GM23248 (cell line): Measurements from ENCODE around the gene AGPAT3. TPM values are rescaled to one million over a fixed set of nuclear protein-coding genes. Genes with fewer than 3 reads are reported as not detected.

Experiments
- DNase-seq: peaks from one replicate; pipeline ENCODE4 v3.0.0-alpha.2; 2015
- H2AFZ ChIP-seq: fragments of 200-600 bp; sonication (generic); 2 replicates; pipeline ENCODE4 v1.6.1; 2016; ENCODE audit warnings: antibody characterized with exemption
- H3F3A ChIP-seq: fragments of 200-600 bp; sonication (generic); 2 replicates; pipeline ENCODE4 v1.6.1; 2016; ENCODE audit warnings: mild to moderate bottlenecking, antibody characterized with exemption, mixed run types; ENCODE audit not compliant: insufficient read depth
- H3K27ac ChIP-seq: fragments of 200-600 bp; sonication (generic); 2 replicates; pipeline ENCODE4 v1.5.1; 2016; ENCODE audit warnings: mild to moderate bottlenecking
- H3K27me3 ChIP-seq: fragments of 200-600 bp; sonication (generic); replicated peaks from 2 replicates; pipeline ENCODE4 v1.6.1; 2016; ENCODE audit warnings: mild to moderate bottlenecking; ENCODE audit not compliant: insufficient read depth
- H3K36me3 ChIP-seq: fragments of 200-600 bp; sonication (generic); 2 replicates; pipeline ENCODE4 v1.6.1; 2016; ENCODE audit warnings: low read depth, mild to moderate bottlenecking
- H3K4me1 ChIP-seq: fragments of 200-600 bp; sonication (generic); 2 replicates; pipeline ENCODE4 v1.6.1; 2016; ENCODE audit warnings: mild to moderate bottlenecking; ENCODE audit not compliant: insufficient read depth
- H3K4me2 ChIP-seq: fragments of 200-600 bp; sonication (generic); one replicate; pipeline ENCODE4 v1.6.1; 2016; ENCODE audit warnings: mild to moderate bottlenecking; ENCODE audit not compliant: unreplicated experiment
- H3K4me3 ChIP-seq: fragments of 200-600 bp; sonication (generic); 2 replicates; pipeline ENCODE4 v1.5.1; 2016; ENCODE audit warnings: mild to moderate bottlenecking
- H3K79me2 ChIP-seq: fragments of 200-600 bp; sonication (generic); 2 replicates; pipeline ENCODE4 v1.6.1; 2016; ENCODE audit warnings: mild to moderate bottlenecking; ENCODE audit not compliant: insufficient read depth
- H3K9ac ChIP-seq: fragments of 200-600 bp; sonication (generic); 2 replicates; pipeline ENCODE4 v1.6.1; 2016; ENCODE audit warnings: mild to moderate bottlenecking
- H3K9me2 ChIP-seq: fragments of 200-600 bp; sonication (generic); 2 replicates; pipeline ENCODE4 v1.6.1; 2016; ENCODE audit warnings: mixed run types, mild to moderate bottlenecking, moderate library complexity; ENCODE audit not compliant: insufficient read depth
- H3K9me3 ChIP-seq: fragments of 200-600 bp; sonication (generic); one replicate; pipeline ENCODE4 v1.6.1; 2017; ENCODE audit warnings: low read depth
- H4K20me1 ChIP-seq: fragments of 200-600 bp; sonication (generic); 2 replicates; pipeline ENCODE4 v1.6.0; 2016; ENCODE audit not compliant: insufficient read depth
- EZH2 ChIP-seq: fragments of 200-600 bp; sonication (generic); IDR thresholded peaks from 2 replicates; pipeline ENCODE4 v1.6.1; 2018; ENCODE audit warnings: antibody characterized with exemption, mild to moderate bottlenecking; ENCODE audit not compliant: insufficient read depth, poor library complexity, severe bottlenecking
- EZH2phosphoT487 ChIP-seq: fragments of 200-600 bp; sonication (generic); IDR thresholded peaks from 2 replicates; pipeline ENCODE4 v1.6.1; 2018; ENCODE audit warnings: antibody characterized with exemption, moderate library complexity, mild to moderate bottlenecking, low read depth; ENCODE audit not compliant: insufficient read depth
- WGBS, 2 experiments: methylation state at CpG; one replicate each; pipeline ENCODE4 v1.1.6; 2015 to 2017; ENCODE audit warnings: low lambda C conversion rate in 2 of 2, low coverage in 1 of 2; ENCODE audit errors: missing lambda C conversion rate in 2 of 2; 5-methylcytosine and 5-hydroxymethylcytosine counted together
- in situ Hi-C: fragments of 300-500 bp; cut with MboI; formaldehyde crosslinking; loops from 2 replicates; pipeline ENCODE4 v1.15.0; 2020
- polyA plus RNA-seq: library from polyadenylated mRNA; unstranded; fragments of >200 nt; fragmentation: Nextera tagmentation; extraction: Ambion mirVana; gene quantifications from 2 replicates; pipeline ENCODE4 v1.2.1, GENCODE V29; 2016
- total RNA-seq: library from RNA; depleted of rRNA; stranded (reverse); fragments of >200 nt; shearing (Covaris generic); gene quantifications from 2 replicates; pipeline ENCODE4 v1.2.3, GENCODE V29; 2014

AGPAT3 gene
- total and polyA plus RNA-seq, 2 experiments from 2014 or later = 12.3 to 29.3 TPM

DNA sequence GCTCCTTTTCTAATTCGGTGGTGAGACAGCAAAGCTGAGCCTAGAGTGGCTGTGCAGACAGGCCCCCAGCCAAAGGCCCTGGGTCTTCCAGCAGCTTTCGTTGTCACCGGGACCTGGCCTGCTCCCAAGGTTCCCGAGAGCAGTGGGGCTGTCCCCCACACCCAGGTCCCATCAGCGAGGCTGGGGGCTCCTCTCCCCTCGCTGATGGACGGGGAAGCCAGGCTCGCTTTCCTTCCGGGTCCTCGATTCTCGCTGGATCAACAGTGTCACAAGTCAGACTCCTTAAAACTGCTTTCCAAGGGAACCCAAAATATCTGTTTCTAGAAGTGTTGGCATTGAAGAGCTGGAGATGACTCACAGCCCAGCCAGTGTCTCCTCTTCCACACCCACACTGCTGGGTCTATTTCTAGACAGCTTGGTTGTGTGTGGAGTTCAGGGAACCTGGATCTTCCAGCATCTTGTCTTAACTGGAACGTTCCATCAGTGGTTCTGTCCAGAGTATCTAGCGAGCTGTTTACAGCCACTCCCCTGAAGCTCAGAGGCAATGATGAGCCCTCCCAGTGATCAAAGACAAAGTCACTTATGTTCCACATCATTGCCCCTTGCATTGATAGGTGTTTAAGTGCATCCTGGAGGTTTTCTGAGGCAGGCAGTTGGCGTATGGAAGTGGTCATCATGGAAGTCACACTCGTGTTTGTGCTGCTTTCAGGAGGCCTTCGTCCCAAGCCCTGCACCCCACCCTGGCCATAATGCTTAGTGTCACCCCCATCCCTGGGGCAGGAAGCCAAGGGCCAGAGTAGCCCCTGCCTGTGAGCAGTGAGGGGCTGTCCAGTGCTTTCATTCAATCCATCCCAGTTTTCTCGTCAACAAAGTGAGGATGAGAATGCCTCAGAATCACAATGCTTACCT is 40.4 kb upstream of the AGPAT3 start:
- peak; percentile 91 for DNase-seq
- no peak overlapping the region for H3K27ac ChIP-seq
- no peaks in the 10 kb centered on the region for H3K9me3 ChIP-seq
- peaks cover 8% of the 10 kb centered on the region; the same call in 1 of the 2 replicates for H3K4me1 ChIP-seq
- no peak overlapping the region; the same call in 1 of the 2 replicates for H3K9ac ChIP-seq
- H3F3A ChIP-seq = peaks cover 10% of the 10 kb centered on the region
- no peaks in the 10 kb centered on the region for H3K27me3 ChIP-seq
- WGBS, 2 experiments = 16 to 20% methylated on average over 17 of the region's 17 CpGs
- in situ Hi-C loops = loop anchor here (10.0 kb wide), 1 partner anchor 140 kb away; no protein-coding TSS in a partner anchor
- H4K20me1 ChIP-seq = no peaks in the 10 kb centered on the region
- H3K4me3 ChIP-seq = no peak overlapping the region
- H2AFZ ChIP-seq = 0 out of 2 replicates have a peak overlapping the region, but pooled peaks have one; percentile 63
- H3K36me3 ChIP-seq = no peaks in the 10 kb centered on the region
- H3K4me2 ChIP-seq = peak overlapping the region; percentile 14
- TF ChIP-seq EZH2 = no peak
- H3K9me2 ChIP-seq = no peaks in the 10 kb centered on the region
- H3K79me2 ChIP-seq = no peaks in the 10 kb centered on the region

DNA sequence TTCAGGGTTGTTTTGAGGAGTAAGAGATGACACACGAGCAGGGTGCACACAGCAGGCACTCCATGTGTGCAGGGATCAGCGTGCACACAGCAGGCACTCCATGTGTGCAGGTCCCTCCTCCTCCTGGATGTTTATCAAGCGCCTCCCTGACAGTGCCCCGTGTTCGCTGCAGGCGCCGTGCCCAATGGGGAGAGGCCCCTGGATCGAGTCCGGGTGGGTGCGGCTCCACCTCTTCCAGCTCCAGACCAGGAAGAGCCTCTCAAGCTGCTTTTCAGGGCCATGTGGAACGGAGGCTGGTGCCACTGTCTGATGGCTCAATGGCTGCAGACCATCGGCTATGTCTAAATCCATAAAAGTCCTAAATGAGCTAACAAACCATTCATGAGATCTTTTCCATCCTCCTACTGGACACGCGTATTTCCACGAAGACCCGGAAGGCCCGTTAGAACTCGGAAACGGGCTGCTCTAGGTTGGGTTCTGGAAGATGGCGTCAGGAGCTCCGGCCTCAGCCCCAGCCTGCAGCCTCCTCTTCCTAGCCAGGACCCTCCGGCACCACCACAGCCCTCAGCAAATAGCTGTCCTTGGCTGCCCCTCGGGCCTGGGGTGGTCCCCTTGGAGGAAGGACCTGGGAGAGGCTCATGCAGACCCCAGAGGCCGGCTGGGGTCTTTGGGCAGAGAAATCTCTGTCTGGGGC is 39.6 kb upstream of the AGPAT3 start:
- Histone ChIP-seq H3K79me2 (no peaks in the 10 kb centered on the region), H3K9me3 (no peaks in the 10 kb centered on the region), H3F3A (peaks cover 10% of the 10 kb centered on the region), H4K20me1 (no peaks in the 10 kb centered on the region), H3K27ac (no peak overlapping the region), H3K4me2 (no peak overlapping the region), H3K36me3 (no peaks in the 10 kb centered on the region), H2AFZ (no peak overlapping the region), H3K4me1 (peaks cover 8% of the 10 kb centered on the region; the same call in 1 of the 2 replicates), H3K4me3 (no peak overlapping the region), H3K9me2 (no peaks in the 10 kb centered on the region), H3K9ac (no peak overlapping the region), H3K27me3 (peaks cover under 1% of the 10 kb centered on the region; the same call in 1 of the 2 replicates)
- in situ Hi-C loops = loop anchor here (10.0 kb wide), 1 partner anchor 139 kb away; no protein-coding TSS in a partner anchor
- no peak for DNase-seq
- 58 to 62% methylated on average over 24 of the region's 24 CpGs for WGBS, 2 experiments
- no peak for TF ChIP-seq EZH2phosphoT487
- TF ChIP-seq EZH2 = no peak

GRCh38 chr21:43825936-43826622 is 38.9 kb upstream of the AGPAT3 start:
- 78 to 83% methylated on average over 30 to 31 of the region's 31 CpGs for WGBS, 2 experiments
- H3K9ac ChIP-seq = no peak overlapping the region
- no peak overlapping the region for H3K27ac ChIP-seq
- H3K4me3 ChIP-seq = no peak overlapping the region
- in situ Hi-C loops = loop anchor here (10.0 kb wide), 1 partner anchor 139 kb away; no protein-coding TSS in a partner anchor
- H3K9me3 ChIP-seq = no peaks in the 10 kb centered on the region
- TF ChIP-seq EZH2 = no peak
- no peak for TF ChIP-seq EZH2phosphoT487
- H3K27me3 ChIP-seq = peaks cover 7% of the 10 kb centered on the region; the same call in 1 of the 2 replicates
- H3K4me1 ChIP-seq = peaks cover 8% of the 10 kb centered on the region; the same call in 1 of the 2 replicates
- H3K36me3 ChIP-seq = no peaks in the 10 kb centered on the region
- no peak overlapping the region for H2AFZ ChIP-seq
- no peaks in the 10 kb centered on the region for H4K20me1 ChIP-seq
- no peak for DNase-seq
- no peak overlapping the region for H3K4me2 ChIP-seq
- no peaks in the 10 kb centered on the region for H3K79me2 ChIP-seq
- peaks cover 10% of the 10 kb centered on the region for H3F3A ChIP-seq
- no peaks in the 10 kb centered on the region for H3K9me2 ChIP-seq

- in situ Hi-C loops = loop anchor here (10.0 kb wide), 1 partner anchor 138 kb away; no protein-coding TSS in a partner anchor
- Histone ChIP-seq H3K36me3 (no peaks in the 10 kb centered on the region), H3K27ac (peak overlapping the region; percentile 45), H3K79me2 (no peaks in the 10 kb centered on the region), H3K9ac (peak overlapping the region; percentile 43; the same call in 1 of the 2 replicates), H3K4me2 (no peak overlapping the region), H3K4me1 (peaks cover 8% of the 10 kb centered on the region; the same call in 1 of the 2 replicates), H3K4me3 (no peak overlapping the region), H2AFZ (no peak overlapping the region), H3K27me3 (peaks cover 12% of the 10 kb centered on the region; the same call in 1 of the 2 replicates), H3K9me2 (no peaks in the 10 kb centered on the region), H3F3A (peaks cover 10% of the 10 kb centered on the region), H3K9me3 (no peaks in the 10 kb centered on the region), H4K20me1 (no peaks in the 10 kb centered on the region)
- WGBS, 2 experiments = 78% methylated on average over 6 to 8 of the region's 8 CpGs
- TF ChIP-seq EZH2phosphoT487 (no peak), EZH2 (no peak)
- no peak for DNase-seq
These were observed 38.4 kb upstream of the AGPAT3 start for GRCh38 chr21:43826623-43826974.
